Femur (tissue), 1 donor: Measurements from ENCODE around the gene FREM2.

Source experiments
- DNase-seq: peaks from one replicate; pipeline ENCODE4 v3.0.0-alpha.2; 2017

Gene FREM2

GRCh38 chr13:38688674-38689073, 1.8 kb downstream of the FREM2 start:
- no peak for DNase-seq

GRCh38 chr13:38690231-38690630, 3.4 kb downstream of the FREM2 start:
- no peak for DNase-seq

GRCh38 chr13:38693168-38693567, 6.3 kb downstream of the FREM2 start:
- no peak for DNase-seq

- no peak for DNase-seq
Observed at GRCh38 chr13:38693641-38694040, 6.8 kb downstream of the FREM2 start.

- DNase-seq: no peak
Observed at GRCh38 chr13:38697197-38697596, 10.3 kb downstream of the FREM2 start.

GRCh38 chr13:38697628-38698333, 10.9 kb downstream of the FREM2 start:
- DNase-seq: no peak

- no peak for DNase-seq
Observed at GRCh38 chr13:38700051-38700450, 13.2 kb downstream of the FREM2 start.

- DNase-seq: no peak
Observed at GRCh38 chr13:38702669-38703068, 15.8 kb downstream of the FREM2 start.

- DNase-seq: no peak
Observed at GRCh38 chr13:38703255-38703654, 16.4 kb downstream of the FREM2 start.

- no peak for DNase-seq
Observed at GRCh38 chr13:38705365-38705764, 18.5 kb downstream of the FREM2 start.

GRCh38 chr13:38707460-38707859, 20.6 kb downstream of the FREM2 start:
- DNase-seq: no peak

GRCh38 chr13:38713046-38713445, 26.2 kb downstream of the FREM2 start:
- DNase-seq: no peak

- no peak for DNase-seq
Observed at GRCh38 chr13:38718374-38718773, 31.5 kb downstream of the FREM2 start.

- DNase-seq: no peak
Observed at GRCh38 chr13:38730332-38730731, 43.5 kb downstream of the FREM2 start.

- DNase-seq: no peak
Observed at GRCh38 chr13:38733146-38733545, 46.3 kb downstream of the FREM2 start.

GRCh38 chr13:38735665-38736440, 49.0 kb downstream of the FREM2 start:
- no peak for DNase-seq

GRCh38 chr13:38743466-38743865, 56.6 kb downstream of the FREM2 start:
- DNase-seq: no peak

- DNase-seq: no peak
Observed at GRCh38 chr13:38752686-38753085, 65.8 kb downstream of the FREM2 start.

GRCh38 chr13:38753878-38754277, 67.0 kb downstream of the FREM2 start:
- no peak for DNase-seq

- peak; percentile 37 for DNase-seq
Observed at GRCh38 chr13:38755793-38756192, 68.9 kb downstream of the FREM2 start.

GRCh38 chr13:38758277-38758676, 71.4 kb downstream of the FREM2 start:
- DNase-seq: no peak

- no peak for DNase-seq
Observed at GRCh38 chr13:38759390-38759789, 72.5 kb downstream of the FREM2 start.

- DNase-seq: peak; percentile 23
Observed at GRCh38 chr13:38763446-38764381, 76.8 kb downstream of the FREM2 start.
